Stimulated activated CD4-positive, alpha-beta T cell treated with anti-CD3 and anti-CD28 coated beads, TNF-alpha, amount 100 ng/mL, for 1 hour (primary cell): ENCODE measurements around the gene EPB41L2.
A peak's percentile ranks its signal among the peaks of the same experiment; 100 is the strongest.

ENCODE experiments used
- DNase-seq, 3 donors: peaks; one replicate each; pipeline ENCODE4 v3.0.0-alpha.2; 2020; ENCODE audit warnings: low read depth in 3 of 3, low spot score in 1 of 3

EPB41L2 gene

GRCh38 chr6:130872250-130873095, 190.6 kb downstream of the EPB41L2 start:
- peak; percentile 35 to 65 (median 38) for DNase-seq

- no peak for DNase-seq
Measured at GRCh38 chr6:130870179-130870880, 192.7 kb downstream of the EPB41L2 start.

GRCh38 chr6:130869681-130870080, 193.4 kb downstream of the EPB41L2 start:
- no peak for DNase-seq

- no peak for DNase-seq
Measured at GRCh38 chr6:130865793-130866192, 197.3 kb downstream of the EPB41L2 start.

GRCh38 chr6:130864344-130864743, 198.7 kb downstream of the EPB41L2 start:
- no peak for DNase-seq

GRCh38 chr6:130863415-130864230, 199.4 kb downstream of the EPB41L2 start:
- DNase-seq, result no peak

- DNase-seq, result no peak
Measured at GRCh38 chr6:130862370-130862769, 200.7 kb downstream of the EPB41L2 start.

GRCh38 chr6:130859161-130859867, 203.7 kb downstream of the EPB41L2 start:
- DNase-seq, result no peak

GRCh38 chr6:130858498-130859160, 204.4 kb downstream of the EPB41L2 start:
- DNase-seq, result no peak

- no peak for DNase-seq
Measured at GRCh38 chr6:130858054-130858453, 205.0 kb downstream of the EPB41L2 start.

GRCh38 chr6:130853555-130854183, 209.4 kb downstream of the EPB41L2 start:
- DNase-seq, result no peak

GRCh38 chr6:130852844-130853554, 210.0 kb downstream of the EPB41L2 start:
- no peak for DNase-seq

GRCh38 chr6:130851026-130851425, 212.0 kb downstream of the EPB41L2 start:
- DNase-seq, result no peak

GRCh38 chr6:130849594-130849993, 213.5 kb downstream of the EPB41L2 start:
- DNase-seq, result no peak

GRCh38 chr6:130848945-130849344, 214.1 kb downstream of the EPB41L2 start:
- no peak for DNase-seq

- no peak for DNase-seq
Measured at GRCh38 chr6:130847001-130847910, 215.8 kb downstream of the EPB41L2 start.

GRCh38 chr6:130846501-130846900, 216.5 kb downstream of the EPB41L2 start:
- no peak for DNase-seq
